ENCODE data around the gene AURKAIP1.

DNA sequence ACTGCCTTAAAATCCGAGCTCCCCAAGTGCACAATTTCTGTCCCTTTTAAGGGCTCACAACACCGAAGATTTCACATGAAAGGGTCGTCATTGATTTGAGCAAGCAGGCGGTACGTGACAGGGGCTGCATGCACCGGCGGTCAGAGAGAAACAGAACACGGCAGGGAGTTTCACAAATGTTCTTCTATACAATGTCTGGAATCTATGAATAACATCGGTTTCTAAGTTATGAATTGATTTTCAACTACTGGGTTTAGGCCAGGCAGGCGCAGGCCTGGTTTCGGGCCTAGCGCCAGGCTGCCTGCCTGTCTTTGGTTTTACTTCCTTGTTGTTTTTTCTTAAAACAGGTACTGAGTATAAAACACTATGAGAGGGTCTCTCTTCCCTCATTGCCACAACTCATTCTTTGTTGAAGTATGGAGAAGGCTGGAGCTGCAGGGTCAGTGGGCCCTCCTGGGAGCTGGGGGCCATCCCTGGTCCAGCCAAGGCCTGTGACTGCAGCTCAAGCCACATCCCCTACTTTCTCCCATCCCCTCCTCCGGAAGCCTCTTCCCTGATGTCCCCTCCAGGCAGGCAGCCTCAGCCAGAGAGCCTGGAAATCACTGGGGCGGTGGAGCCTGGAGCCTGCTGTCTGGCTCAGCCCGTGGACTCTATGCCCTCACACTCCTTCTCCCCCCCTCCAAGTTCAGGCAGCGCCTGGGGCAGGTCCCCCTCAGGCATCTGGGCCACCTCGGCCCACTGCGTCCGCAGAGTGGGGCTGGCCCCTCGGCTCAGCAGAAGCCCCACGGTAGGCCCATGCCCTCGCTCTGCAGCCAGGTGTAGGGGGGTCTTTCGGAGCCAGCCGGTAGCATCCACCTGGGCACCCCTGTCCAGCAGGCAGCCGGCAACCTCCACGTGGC is 43.7 kb upstream of the AURKAIP1 start:
- TF ChIP-seq, protein P1, sequence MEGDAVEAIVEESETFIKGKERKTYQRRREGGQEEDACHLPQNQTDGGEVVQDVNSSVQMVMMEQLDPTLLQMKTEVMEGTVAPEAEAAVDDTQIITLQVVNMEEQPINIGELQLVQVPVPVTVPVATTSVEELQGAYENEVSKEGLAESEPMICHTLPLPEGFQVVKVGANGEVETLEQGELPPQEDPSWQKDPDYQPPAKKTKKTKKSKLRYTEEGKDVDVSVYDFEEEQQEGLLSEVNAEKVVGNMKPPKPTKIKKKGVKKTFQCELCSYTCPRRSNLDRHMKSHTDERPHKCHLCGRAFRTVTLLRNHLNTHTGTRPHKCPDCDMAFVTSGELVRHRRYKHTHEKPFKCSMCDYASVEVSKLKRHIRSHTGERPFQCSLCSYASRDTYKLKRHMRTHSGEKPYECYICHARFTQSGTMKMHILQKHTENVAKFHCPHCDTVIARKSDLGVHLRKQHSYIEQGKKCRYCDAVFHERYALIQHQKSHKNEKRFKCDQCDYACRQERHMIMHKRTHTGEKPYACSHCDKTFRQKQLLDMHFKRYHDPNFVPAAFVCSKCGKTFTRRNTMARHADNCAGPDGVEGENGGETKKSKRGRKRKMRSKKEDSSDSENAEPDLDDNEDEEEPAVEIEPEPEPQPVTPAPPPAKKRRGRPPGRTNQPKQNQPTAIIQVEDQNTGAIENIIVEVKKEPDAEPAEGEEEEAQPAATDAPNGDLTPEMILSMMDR (IDR thresholded peaks at IDR 0.05): no peak
- TF ChIP-seq POLR2A (IDR thresholded peaks at IDR 0.05; ENCODE audit: low read depth): no peak
